Upper lobe of left lung (tissue), 4 donors: ENCODE data around the gene COL9A2.

Source experiments
- EP300 ChIP-seq, 4 donors: sonication (generic); formaldehyde crosslinking; IDR thresholded peaks; one replicate each; pipeline ENCODE4 v1.5.1; 2017; ENCODE audit warnings: antibody characterized with exemption in 4 of 4, control low read depth in 2 of 4
- POLR2A ChIP-seq, 4 donors: fragments of 450-650 bp; IDR thresholded peaks; one replicate each; pipeline ENCODE4 v1.5.1; 2016 to 2017; ENCODE audit warnings: antibody characterized with exemption in 4 of 4, mild to moderate bottlenecking in 2 of 4
- TF ChIP-seq, protein P1 (sequence below), 6 experiments: fragments of 450-650 bp in 4 of 6; fragments of 200-600 bp in 2 of 6; sonication (generic) in 2 of 6; IDR thresholded peaks; one replicate each; pipeline ENCODE4 v1.5.1; 2016 to 2019; ENCODE audit warnings: antibody characterized with exemption in 6 of 6

DNA sequence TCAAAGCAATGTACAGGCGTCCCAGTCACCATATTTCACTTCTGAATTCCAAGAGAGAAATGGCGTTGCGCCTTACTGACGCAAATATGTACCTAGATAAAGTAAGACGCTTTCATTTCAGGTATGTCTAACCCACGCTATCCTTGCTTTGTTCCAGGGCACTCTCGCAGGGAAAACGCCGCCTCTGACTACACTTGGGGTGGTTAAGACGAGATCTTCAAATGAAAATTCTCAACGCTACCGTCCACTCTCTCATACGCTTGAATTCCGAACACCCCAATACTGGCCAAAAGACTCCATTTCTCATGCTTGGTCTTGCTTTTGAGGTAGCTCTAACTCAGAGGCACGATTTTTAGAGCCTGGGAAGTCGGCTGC, 59.8 kb downstream of the COL9A2 start:
- TF ChIP-seq, protein P1, sequence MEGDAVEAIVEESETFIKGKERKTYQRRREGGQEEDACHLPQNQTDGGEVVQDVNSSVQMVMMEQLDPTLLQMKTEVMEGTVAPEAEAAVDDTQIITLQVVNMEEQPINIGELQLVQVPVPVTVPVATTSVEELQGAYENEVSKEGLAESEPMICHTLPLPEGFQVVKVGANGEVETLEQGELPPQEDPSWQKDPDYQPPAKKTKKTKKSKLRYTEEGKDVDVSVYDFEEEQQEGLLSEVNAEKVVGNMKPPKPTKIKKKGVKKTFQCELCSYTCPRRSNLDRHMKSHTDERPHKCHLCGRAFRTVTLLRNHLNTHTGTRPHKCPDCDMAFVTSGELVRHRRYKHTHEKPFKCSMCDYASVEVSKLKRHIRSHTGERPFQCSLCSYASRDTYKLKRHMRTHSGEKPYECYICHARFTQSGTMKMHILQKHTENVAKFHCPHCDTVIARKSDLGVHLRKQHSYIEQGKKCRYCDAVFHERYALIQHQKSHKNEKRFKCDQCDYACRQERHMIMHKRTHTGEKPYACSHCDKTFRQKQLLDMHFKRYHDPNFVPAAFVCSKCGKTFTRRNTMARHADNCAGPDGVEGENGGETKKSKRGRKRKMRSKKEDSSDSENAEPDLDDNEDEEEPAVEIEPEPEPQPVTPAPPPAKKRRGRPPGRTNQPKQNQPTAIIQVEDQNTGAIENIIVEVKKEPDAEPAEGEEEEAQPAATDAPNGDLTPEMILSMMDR (IDR thresholded peaks at IDR 0.05): no peak
- TF ChIP-seq EP300 (IDR thresholded peaks at IDR 0.05) (no peak), POLR2A (IDR thresholded peaks at IDR 0.05) (no peak)
